Measurements from ENCODE around the gene CNBP. TPM values are rescaled to one million over a fixed set of nuclear protein-coding genes. Genes with fewer than 3 reads are reported as not detected.

CNBP gene
- total and polyA plus RNA-seq, 9 of the 15 experiments (the other 6 are each of a cell fraction or from before 2014, with no cell fraction given), result 284 to 717 (median 412) TPM

GRCh38 chr3:129184396-129184657 lies 631 bp upstream of the CNBP start (continued):
- TF ChIP-seq CTCFL (IDR thresholded peaks at IDR 0.05; ENCODE audit: borderline replicate concordance, insufficient read depth, low read depth, low read length, poor library complexity, severe bottlenecking), result no peak
- TF ChIP-seq YBX1 (IDR thresholded peaks at IDR 0.05), result no peak

- Histone ChIP-seq H3K79me2 (ENCODE audit: control insufficient read depth, insufficient read depth, low read length) (peaks cover 84% of the 10 kb centered on the region), H3K9me3 (replicated peaks; ENCODE audit: control insufficient read depth, insufficient read depth, low read depth, low read length) (no peaks in the 10 kb centered on the region), H3K27ac (ENCODE audit: extremely low read depth, low read depth, low read length) (peak overlapping the region; percentile 99), H3K4me2 (ENCODE audit: insufficient read depth, low read length) (peak overlapping the region; percentile 90), H3K4me1 (replicated peaks in 1 of 2; ENCODE audit: control insufficient read depth in 2 of 2, insufficient read depth in 2 of 2, low read length in 2 of 2) (peaks cover 15 to 21% of the 10 kb centered on the region in 2 experiments; a peak in 4 of 5 replicates), H3K9me1 (ENCODE audit: control insufficient read depth, insufficient read depth, low read length) (no peaks in the 10 kb centered on the region), H4K20me1 (replicated peaks; ENCODE audit: control insufficient read depth, insufficient read depth, low read length) (peaks cover 39% of the 10 kb centered on the region), H3K27me3 (ENCODE audit: control insufficient read depth in 2 of 2, insufficient read depth in 2 of 2, low read length in 2 of 2) (no peaks in the 10 kb centered on the region), H3K36me3 (ENCODE audit: control insufficient read depth, insufficient read depth, low read length) (peaks cover 42% of the 10 kb centered on the region), H2AFZ (ENCODE audit: low read depth, low read length) (no peak overlapping the region), H3K4me3 (peak overlapping the region; percentile 73), H3K9ac (ENCODE audit: insufficient read depth in 1 of 2, low read depth in 2 of 2, low read length in 2 of 2) (peak overlapping the region; percentile 99 to 100)
- intact Hi-C loops (cut with micrococcal nuclease) (loop anchor here (5.0 kb wide), 1 partner anchor 45 kb away; no protein-coding TSS in a partner anchor), in situ Hi-C loops (cut with MboI) (no loop called here)
- ATAC-seq, result peak; percentile 5; the same call in 2 of the 3 replicates
- POLR2A ChIA-PET, result interaction anchor here (0.6 to 2.1 kb wide), 10 partner anchors 8 to 266 kb away, joined by 3 to 9 read pairs (median 3); no protein-coding TSS in a partner anchor
- TSS peak; percentile 49 for BruUV-seq (replicated peaks)
- CTCF ChIA-PET (ENCODE audit: low intra/inter-chr PET ratio), result no interaction called here
- DNase-seq (ENCODE audit: extremely low read depth in 1 of 4, low spot score in 3 of 4), result peak in 2 of 4 experiments; percentile 12 to 40
- no peak for FAIRE-seq
- 0% methylated on average over 18 of the region's 24 CpGs for WGBS (ENCODE audit: insufficient coverage, low coverage, missing lambda C conversion rate)
- TF ChIP-seq ZNF121 (CRISPR knock-in tag; conservative IDR thresholded peaks at IDR 0.05) (no peak), NFRKB (IDR thresholded peaks at IDR 0.05; ENCODE audit: low read depth) (no peak), NUFIP1 (IDR thresholded peaks at IDR 0.05; ENCODE audit: partially characterized antibody) (no peak), ZNF655 (CRISPR knock-in tag; IDR thresholded peaks at IDR 0.05) (no peak), BMI1 (IDR thresholded peaks at IDR 0.05; ENCODE audit: low read length) (no peak), ATF7 (IDR thresholded peaks at IDR 0.05) (no peak), MTA2 (IDR thresholded peaks at IDR 0.05; ENCODE audit: low read depth) (no peak), HDAC1 (IDR thresholded peaks at IDR 0.05) (0 out of 4 replicates have a peak, but pooled peaks of 1 of the 2 experiments have one; percentile 9), HDAC2 (IDR thresholded peaks at IDR 0.05) (no peak), NRF1 (conservative IDR thresholded peaks at IDR 0.05 in 1 of 2, IDR thresholded peaks at IDR 0.05 in 1 of 2) (no peak), ZNF551 (CRISPR knock-in tag; IDR thresholded peaks at IDR 0.05) (no peak)
- TF ChIP-seq, protein P1, sequence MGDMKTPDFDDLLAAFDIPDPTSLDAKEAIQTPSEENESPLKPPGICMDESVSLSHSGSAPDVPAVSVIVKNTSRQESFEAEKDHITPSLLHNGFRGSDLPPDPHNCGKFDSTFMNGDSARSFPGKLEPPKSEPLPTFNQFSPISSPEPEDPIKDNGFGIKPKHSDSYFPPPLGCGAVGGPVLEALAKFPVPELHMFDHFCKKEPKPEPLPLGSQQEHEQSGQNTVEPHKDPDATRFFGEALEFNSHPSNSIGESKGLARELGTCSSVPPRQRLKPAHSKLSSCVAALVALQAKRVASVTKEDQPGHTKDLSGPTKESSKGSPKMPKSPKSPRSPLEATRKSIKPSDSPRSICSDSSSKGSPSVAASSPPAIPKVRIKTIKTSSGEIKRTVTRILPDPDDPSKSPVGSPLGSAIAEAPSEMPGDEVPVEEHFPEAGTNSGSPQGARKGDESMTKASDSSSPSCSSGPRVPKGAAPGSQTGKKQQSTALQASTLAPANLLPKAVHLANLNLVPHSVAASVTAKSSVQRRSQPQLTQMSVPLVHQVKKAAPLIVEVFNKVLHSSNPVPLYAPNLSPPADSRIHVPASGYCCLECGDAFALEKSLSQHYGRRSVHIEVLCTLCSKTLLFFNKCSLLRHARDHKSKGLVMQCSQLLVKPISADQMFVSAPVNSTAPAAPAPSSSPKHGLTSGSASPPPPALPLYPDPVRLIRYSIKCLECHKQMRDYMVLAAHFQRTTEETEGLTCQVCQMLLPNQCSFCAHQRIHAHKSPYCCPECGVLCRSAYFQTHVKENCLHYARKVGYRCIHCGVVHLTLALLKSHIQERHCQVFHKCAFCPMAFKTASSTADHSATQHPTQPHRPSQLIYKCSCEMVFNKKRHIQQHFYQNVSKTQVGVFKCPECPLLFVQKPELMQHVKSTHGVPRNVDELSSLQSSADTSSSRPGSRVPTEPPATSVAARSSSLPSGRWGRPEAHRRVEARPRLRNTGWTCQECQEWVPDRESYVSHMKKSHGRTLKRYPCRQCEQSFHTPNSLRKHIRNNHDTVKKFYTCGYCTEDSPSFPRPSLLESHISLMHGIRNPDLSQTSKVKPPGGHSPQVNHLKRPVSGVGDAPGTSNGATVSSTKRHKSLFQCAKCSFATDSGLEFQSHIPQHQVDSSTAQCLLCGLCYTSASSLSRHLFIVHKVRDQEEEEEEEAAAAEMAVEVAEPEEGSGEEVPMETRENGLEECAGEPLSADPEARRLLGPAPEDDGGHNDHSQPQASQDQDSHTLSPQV (IDR thresholded peaks at IDR 0.05), result no peak
Measured at GRCh38 chr3:129182390-129183185, 1.1 kb downstream of the CNBP start.

Measured in K562 (cell line).